ENCODE measurements around the gene ZNF471. TPM values are rescaled to one million over a fixed set of nuclear protein-coding genes. Genes with fewer than 3 reads are reported as not detected.

Gene ZNF471
- total RNA-seq, result 9.3 TPM

GRCh38 chr19:56507446-56508289 is at the start of gene ZNF471:
Gene ZNF471 (plus strand): TSS chr19:56507855. CDS start chr19:56511572, 3,717 bp downstream.

GRCh38 chr19:56476651-56477428 is 30.8 kb upstream of the ZNF471 start, which contains the start of gene ZNF667:
Gene ZNF667 (minus strand): TSS chr19:56477345. CDS start chr19:56462370, 14,975 bp downstream.

GRCh38 chr19:56538761-56539263 is 31.2 kb downstream of the ZNF471 start, which contains the start of gene ZFP28:
Gene ZFP28 (plus strand): TSS chr19:56538948. CDS start chr19:56539019, 71 bp downstream.

GRCh38 chr19:56567274-56568120 is 59.8 kb downstream of the ZNF471 start, which contains the start of gene ZNF470:
Gene ZNF470 (plus strand): TSS chr19:56567468. CDS start chr19:56570312, 2,844 bp downstream.

Other genes starting within 250 kb of the ZNF471 start
- gene EDDM13, start 235.1 kb upstream of the ZNF471 start, total RNA-seq, result not detected
- 14.1 TPM for gene ZSCAN5A, start 193.0 kb upstream of the ZNF471 start, total RNA-seq
- 4.8 TPM for gene ZNF582, start 114.3 kb upstream of the ZNF471 start, total RNA-seq
- gene ZNF583, start 103.5 kb upstream of the ZNF471 start, total RNA-seq, result 7.2 TPM
- gene ZNF667, start 30.5 kb upstream of the ZNF471 start, total RNA-seq, result 9.1 TPM
- gene ZFP28, start 31.1 kb downstream of the ZNF471 start, total RNA-seq, result 7.6 TPM
- 4.9 TPM for gene ZNF470, start 59.6 kb downstream of the ZNF471 start, total RNA-seq
- 13.8 TPM for gene ZNF71, start 87.4 kb downstream of the ZNF471 start, total RNA-seq
- 0.88 TPM for gene SMIM17, start 135.3 kb downstream of the ZNF471 start, total RNA-seq
- gene ZNF835, start 163.9 kb downstream of the ZNF471 start, total RNA-seq, result 7.1 TPM